GM19463 (cell line): Measurements from ENCODE around the gene TCL1B.

ENCODE experiments used
- ATAC-seq: cut with Tn5 transposase; IDR thresholded peaks from one replicate; pipeline ENCODE4 v1.9.1; 2021; ENCODE audit warnings: mild to moderate bottlenecking, moderate library complexity; ENCODE audit not compliant: unreplicated experiment

TCL1B gene

DNA sequence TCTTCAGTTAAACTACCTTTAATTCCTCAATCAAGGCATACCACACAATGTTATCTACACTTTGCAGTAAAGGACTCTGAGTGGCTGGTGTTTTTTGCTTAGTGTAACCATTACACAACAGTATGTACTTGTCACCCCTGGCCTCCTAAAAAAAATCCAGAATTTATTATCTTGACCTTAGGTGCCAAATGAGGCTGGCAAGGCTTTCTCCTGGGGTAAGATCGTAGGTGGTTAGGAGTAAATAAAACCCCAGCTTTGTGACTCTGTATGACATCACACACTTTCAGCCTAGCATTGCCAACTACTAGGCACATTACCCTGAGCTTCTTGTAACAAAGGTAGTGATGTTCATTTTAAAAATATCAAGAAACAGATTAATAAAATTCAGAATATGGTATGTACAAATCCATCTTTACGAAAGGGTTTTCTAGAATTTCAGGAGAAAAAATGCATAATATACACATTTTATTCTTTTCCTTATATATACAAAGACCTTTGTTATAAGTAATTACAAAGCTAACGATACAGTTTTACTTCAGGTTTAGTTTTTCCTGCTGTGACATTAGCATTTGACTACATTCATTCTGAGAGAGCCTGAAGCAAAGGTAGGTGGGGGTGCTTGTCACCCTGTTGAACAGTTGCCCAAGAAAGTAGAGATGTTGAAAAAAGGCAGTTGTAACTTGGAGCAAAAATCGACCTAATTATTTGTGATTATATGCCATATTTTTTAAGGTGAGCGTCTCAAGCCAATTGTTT lies 14.2 kb downstream of the TCL1B start:
- no peak for ATAC-seq

DNA sequence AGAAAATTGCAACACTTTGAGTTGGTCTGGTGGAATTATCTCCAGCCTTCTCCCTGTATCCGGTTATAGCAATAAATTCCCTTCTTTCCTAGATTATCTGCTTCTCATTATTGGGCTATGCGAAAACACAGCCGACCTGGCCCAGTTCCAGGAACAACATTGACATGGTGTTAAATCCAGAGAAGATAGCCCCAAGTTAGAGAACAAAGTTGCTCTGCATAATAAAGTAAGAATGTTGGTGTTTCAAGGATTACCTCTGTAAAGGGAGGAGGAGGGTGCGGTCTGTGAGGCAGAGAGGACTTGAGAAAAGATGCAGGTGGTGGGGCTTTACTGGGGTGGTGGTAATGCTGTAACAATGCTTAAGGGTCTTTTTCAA lies 15.6 kb downstream of the TCL1B start:
- no peak for ATAC-seq

DNA sequence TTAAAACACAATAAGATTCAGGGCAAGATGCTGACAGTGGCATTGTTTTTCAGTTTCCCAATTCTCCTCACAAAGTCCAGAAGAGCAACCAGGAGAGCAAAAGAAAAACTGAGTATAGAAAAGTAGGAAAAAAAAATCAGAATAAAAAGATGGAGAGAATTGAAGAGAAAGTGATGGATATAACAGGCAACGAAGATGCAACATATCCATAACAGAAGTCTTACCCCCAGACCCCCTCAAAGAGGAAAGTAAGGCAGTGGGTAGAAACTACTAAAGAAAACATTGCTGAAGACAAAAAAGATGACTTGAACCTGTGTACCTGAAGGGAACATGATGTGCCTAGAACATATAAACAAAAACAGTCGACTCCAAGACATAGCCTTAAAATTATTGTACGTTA lies 17.1 kb downstream of the TCL1B start:
- no peak for ATAC-seq

DNA sequence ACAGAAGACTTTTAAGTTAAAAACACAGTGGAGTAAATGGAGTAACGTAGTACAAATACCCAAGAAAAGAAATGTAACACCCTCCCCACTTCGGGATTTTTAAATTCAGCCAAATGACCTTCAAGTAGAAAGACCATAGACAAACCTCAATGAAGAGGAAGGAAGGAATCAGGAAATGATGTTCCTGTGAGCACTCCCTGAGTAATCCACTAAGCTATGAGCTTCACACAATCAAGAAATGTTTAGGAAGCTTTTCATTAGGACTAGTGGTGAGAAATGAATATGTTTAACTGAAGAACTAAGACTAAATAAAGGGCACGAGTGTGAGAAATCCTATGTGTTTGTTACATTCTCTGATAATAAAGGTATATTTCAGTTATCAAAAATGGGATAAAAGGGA lies 17.6 kb downstream of the TCL1B start:
- ATAC-seq: no peak

DNA sequence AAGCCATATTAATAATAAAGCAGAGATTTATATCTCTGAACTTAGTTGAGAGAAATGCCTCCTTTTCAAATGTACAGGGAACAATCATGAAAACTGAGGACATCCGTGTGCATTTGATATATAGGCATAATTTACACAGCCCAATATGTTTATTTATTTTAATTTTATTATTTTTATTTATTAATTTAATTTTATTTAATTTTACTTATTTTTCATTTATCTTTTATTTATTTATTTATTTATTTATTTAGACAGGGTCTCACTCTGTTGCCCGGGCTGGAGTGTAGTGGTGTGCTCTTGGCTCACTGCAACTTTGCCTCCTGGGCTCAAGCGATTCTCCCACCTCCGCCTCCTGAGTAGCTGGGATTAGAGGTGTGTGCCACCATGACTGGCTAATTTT lies 19.3 kb downstream of the TCL1B start:
- ATAC-seq: no peak

DNA sequence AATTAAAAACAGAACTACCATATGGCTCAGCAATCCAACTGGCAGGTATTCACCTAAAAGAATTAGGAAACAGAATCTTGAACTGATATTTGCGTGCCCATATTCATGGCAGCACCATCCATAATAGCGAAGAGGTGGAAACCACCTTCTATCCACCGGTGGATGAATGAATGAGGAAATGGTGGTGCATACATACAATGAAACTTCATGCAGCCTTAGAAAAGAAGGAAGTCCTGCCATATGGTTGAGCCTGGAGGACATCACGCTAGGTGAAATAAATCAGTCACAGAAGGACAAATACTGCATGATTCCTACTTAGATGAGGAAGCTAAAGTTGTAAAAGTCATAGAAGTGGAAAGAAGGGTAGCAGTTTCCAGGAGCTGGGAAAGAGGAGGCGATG lies 21.1 kb downstream of the TCL1B start:
- no peak for ATAC-seq

DNA sequence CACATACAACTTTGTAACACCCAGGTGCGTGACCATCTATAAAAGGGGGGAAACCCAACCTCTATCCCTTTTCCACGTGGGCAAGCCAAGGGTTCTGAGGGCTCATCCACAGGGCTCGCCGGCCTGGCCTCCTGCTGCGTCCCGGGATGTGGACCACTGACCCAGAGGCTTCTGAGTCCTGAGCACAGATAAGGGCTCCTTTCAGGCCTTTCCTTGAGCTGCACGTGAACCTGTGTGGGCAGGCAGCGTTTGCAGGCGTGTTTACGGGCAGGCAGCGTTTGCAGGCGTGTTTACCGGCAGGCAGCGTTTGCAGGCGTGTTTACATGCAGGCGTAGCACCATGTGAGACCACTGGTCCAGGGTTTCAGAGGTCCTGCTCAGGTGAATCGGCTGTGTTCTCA lies 23.9 kb downstream of the TCL1B start:
- no peak for ATAC-seq

DNA sequence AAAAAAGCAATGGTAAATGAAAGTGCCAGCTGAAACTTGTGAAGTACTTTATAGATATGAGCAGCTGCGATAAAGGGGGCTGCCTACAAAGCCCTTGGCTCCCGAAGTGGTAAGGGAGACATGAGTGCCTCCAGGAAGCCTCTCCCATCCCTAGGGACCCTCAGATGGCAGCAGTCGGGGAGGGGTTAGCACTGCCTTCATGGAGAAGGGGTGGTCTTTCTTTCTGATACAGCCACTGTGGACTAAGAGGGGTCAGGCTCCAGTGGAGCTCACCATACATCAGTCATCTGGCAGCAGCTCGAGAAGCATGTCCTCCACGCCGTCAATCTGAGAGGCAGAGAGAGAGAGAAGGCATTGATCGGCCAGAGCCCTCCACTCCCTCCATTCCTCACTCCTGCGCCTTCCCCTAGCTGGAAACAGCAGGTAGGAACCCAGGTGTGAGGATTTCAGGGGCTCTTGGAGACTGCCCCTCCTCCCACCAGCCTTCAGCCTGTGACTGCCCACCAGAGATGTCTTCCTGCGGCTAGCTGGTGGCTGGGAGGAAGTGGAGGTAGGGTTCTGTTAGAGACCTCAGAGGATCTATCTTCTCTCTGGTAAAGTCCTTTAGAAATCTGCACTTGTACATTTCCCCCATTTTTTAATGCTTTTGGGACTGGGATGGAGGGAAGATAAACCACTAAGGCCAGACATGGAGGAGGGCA lies 25.4 kb downstream of the TCL1B start:
- no peak for ATAC-seq

DNA sequence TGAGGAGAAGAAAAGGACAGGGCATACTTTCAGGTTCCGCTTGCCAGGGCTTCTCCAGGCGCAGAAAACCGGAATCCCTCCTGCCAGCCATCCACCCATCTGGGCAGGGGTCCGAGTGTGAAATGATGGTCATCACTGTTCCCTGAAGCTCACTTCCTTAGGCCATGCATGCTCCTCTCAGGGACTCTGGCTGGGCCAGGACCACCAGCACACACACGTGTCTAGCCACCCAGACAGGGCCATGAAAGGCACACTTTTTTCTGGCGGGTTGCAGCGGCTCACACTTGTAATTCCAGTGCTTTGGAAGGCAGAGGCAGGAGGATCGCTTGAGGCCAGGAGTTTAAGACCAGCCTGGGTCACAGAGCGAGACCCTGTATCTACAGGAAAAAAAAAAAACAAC lies 26.2 kb downstream of the TCL1B start:
- ATAC-seq: no peak

DNA sequence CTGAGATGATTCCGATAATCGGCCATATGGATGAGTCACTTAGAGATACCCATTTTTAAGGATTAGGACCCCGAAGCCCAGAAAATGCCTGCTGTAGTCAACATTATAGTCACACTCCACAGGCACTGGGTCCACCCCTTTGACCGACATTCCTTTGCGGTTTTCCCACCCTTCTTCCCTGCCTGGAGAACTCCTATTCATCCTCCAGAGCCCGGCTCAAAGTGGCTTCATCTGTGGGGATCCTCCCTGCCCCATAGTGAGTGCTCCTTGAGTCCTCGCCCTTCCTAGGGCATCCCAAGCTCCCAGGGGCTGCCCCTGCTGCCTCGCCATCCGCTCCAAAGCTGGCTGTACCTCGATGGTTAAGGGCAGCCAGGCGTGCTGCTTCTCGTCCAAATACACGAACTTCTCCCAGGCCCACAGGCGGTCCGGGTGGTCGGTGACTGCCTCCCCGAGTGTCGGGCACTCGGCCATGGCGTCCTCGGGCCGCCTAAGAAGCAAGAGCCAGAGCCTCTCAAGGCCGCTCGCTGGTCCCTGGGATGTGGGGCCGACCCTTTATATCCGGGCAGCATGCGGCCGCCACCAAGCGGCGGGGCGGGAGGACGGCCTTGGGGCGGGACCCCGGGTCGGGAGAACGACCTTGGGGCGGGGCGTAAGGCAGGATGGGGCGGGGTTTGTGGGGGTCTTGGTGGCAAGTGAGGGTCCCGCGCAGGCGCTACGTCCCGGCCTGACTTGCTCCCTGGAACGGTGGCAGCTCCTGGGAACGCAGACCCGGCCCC lies 27.6 kb downstream of the TCL1B start, which contains the start of gene TCL1A:
Gene TCL1A, minus strand, starts transcription at position 530 of the 776 bp plus-strand sequence. Its CDS starts 59 bp downstream, at position 471.
- peak; percentile 71 for ATAC-seq

DNA sequence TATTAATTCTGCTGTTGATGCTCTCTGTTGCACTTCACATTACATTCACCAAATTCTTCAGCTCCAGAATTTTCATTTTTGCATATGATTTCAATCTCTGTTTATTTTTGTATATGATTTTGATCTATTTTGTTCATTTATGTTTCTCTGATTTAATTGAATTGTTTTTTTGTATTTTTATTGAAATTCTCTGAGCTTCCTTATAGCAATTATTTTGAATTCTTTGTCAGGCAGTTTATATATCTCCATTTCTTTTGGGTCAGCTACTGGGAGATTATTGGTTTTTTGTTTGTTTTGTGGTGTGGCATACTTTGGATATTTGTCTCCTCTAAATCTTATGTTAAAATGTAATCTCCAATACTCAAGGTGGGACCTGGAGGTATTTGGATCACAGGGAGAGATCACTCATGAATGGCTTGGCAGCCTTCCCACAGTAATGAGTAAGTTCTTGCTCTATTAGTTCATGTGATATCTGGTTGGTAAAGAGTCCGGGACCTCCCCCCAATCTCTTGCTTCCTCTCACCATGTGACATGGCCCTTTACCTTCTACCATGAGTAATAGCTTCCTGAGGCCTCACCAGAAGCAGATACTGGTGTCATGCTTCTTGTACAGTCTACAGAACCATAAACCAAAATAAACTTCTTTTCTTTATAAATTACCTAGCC lies 36.4 kb downstream of the TCL1B start:
- ATAC-seq: no peak

DNA sequence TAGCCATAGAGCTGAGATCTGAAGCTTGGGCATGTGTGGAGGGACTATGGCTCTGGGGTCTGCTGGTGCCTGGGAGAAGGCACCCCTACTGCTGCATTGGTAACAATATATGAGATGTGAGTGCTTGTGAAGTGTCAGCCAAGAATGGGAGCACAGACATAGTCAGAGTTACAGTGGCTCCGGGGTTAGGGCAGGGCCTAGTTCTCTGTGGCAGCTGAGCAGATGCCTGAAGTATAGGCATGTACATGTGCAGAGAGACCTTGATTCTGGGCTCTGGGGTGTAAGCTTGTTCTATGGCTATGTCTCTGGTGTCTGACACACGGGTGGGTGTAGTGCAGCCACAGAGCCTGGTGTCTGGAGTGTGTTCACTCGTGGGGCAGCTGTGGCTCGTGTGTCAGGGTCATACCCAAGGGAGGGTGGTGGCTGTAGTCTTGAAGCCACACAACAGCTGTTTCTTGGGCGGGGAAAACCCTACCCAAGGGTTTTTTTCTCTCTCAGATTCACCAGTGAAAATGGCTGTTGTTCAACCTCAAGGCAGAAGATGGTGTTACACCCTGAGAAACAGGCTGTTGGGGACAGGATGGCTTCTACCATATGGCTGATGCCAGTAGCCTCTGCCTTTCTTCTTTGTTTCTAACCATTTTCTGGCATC lies 39.6 kb downstream of the TCL1B start:
- ATAC-seq: peak; percentile 83

DNA sequence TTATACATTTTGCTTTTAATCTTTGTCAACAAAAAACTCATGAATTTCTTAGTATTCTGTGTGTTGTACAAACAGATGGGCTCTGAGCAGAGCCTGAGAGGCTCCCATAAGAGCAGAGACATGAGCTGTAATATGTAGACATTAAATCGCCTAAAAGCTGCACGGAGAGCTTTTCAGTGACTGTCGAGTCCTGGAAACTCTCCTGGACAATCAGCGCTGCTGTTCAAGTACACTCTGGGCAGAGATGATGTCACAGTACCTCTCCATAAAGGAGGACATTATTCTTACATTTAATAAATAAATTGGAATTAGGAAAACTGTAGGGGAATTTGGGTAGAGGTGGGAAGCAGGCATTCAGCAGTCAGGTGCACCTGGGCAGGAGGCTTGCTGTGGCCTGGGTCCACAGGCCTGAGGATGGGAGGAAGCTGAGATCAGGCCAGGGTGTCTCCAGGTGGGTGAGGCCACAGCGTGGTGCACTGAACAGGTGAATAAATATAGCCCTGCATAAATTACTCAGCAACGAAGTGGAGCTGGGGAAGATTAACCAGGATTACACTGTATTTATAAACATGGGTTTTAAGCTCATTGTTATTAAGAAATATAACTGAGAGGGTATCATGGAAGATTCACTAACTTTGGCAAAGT lies 41.0 kb downstream of the TCL1B start:
- ATAC-seq: no peak

DNA sequence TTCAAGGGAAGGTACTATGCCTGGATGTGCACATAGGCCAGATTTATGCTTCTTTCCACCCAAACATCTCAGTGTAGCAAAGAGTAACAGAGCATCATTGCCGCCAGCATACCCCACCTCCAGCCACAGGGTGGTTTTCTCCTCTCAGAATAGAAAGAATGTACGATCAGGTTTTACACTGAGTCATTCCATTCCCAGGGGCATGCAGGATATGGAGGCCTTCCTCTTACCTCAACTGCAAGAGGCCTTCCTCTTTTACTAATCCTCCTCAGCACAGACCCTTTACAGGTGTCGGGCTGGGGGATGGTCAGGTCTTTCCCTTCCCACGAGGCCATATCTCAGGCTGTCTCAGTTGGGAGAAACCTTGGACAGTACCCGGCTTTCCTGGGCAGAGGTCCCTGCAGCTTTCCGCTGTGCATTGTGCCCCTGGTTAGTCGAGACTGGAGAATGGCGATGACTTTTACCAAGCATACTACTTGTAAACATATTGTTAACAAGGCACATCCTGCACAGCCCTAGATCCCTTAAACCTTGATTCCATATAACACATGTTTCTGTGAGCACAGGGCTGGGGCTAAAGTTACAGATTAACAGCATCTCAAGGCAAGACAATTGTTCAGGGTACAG lies 43.3 kb downstream of the TCL1B start:
- ATAC-seq: peak; percentile 55

DNA sequence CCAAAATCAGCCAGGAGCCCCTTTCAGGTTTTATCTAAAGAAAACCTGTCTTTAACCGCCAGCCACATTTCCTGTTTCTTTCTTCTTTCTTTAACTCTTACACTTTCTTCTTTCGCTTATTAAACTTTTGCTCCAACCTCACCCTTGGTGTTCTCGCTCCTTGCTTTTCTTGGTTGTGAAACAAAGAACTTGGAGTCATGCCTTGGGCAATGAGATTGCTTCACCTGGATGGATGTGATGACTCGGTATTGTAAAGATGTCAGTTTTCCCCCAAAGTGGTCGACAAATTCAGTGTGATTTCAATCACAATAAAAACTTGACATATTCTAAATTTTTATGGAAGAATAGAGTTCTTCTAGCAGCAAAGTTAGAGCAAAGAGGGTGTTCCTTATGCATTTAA lies 43.9 kb downstream of the TCL1B start:
- ATAC-seq: no peak

DNA sequence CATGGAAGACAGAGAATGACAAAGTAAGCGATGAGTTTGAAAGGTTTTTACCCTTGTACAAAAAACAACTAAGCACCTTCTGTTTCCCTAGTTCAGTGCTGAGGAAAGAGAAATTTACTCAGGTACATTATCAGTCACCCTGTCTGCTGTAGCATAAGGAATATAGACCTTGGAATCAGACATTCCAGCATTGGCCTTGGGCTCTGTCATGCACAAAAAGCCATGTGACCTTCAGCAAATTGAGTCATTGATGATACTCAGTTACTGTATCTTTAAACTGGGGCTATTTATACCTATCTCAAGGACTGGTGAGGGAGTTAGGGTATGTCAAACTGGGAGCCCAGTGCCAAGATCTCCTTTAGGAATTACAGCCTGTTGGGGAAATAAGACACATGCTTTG lies 47.0 kb downstream of the TCL1B start:
- no peak for ATAC-seq

DNA sequence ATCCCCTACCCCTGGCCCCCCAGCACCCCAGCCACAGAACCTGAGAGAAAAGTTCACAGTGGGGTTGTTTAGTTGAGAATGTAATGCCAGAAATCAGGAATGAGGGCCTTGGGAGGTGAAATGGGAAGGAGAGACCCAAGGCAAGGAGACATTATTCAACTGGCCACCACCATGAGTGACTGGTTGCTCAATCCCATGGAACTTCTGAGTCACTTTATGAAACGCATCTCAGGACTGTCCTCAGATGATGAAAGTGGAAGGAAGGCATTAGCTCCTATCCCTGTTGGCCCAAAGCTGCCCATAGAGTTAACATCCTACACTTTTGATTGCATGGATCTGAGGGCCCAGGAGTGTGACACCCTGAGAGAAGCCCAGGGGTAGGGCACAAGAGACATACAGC lies 53.1 kb downstream of the TCL1B start:
- ATAC-seq: no peak

DNA sequence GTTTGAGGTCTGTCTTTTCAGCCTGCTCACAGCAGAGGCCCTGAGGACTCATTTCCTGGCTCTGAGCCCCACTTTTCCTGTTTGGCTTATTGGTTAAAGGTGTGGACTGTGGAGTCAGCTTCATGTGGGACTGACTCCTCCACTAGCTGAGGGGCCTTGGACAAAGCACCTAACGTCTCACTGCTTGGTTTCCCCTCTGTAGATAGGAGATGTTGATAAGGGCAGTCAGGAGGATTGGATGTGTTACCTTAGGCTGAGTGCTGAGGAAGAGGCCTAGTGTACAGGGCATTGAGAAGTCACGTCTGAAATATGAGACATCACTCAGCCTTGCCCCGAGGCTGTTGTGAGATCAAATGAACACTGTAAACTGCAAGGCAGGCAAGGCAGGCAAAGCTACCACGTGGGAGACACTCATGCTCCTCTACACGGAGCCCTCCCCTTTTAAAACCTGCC lies 54.8 kb downstream of the TCL1B start:
- no peak for ATAC-seq

DNA sequence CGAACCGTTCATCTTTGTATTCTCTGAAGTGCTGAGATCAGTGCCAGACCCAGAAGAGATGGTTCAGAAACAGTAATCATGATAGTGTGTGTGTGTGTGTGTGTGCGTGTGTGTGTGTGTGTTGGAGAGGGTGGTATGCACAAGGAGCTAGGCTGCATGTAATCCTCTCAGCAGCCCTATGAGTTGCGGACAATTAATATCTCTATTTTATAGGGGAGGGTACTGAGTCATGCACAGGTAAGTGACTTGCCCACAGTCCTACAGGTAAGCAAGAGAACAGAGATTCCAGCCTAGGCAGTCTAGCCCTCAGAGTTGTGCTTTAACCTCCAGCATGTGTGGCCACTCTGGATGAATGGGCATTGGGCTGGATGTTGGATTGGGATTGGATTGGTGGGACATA lies 55.6 kb downstream of the TCL1B start:
- ATAC-seq: no peak
